Peyer's patch (tissue), 4 donors: ENCODE results near the gene MAP3K19.

Source experiments
- CTCF ChIP-seq, 6 experiments: fragments of 450-650 bp in 4 of 6; fragments of 200-600 bp in 2 of 6; sonication (generic) in 1 of 6; IDR thresholded peaks; one replicate each; pipeline ENCODE4 v1.5.1; 2017 to 2019; ENCODE audit warnings: antibody characterized with exemption in 6 of 6, mild to moderate bottlenecking in 3 of 6, moderate library complexity in 1 of 6
- POLR2A ChIP-seq, 2 donors: fragments of 450-650 bp; IDR thresholded peaks; one replicate each; pipeline ENCODE4 v1.5.1; 2017; ENCODE audit warnings: antibody characterized with exemption in 2 of 2, mild to moderate bottlenecking in 2 of 2, moderate library complexity in 2 of 2

DNA sequence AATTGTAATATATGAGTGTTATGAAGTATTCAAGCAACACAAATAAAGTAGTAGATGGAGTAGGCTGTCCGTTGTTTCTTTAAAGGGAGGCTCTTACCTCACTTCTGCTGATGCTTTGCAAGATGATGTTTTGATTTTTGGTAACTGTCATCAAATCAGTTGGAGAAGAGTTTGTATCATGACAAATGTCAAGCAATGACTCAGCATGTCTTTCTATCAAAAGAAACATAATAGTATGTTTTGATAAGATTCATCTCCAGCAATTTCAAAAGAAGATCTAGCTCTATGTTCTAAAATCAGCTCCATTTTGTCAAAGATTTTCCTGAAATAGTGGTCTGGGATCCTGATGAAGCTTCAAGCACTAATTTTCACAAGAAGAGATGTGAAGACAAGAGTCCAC, 25.6 kb downstream of the MAP3K19 start:
- TF ChIP-seq CTCF (IDR thresholded peaks at IDR 0.05) = no peak
- TF ChIP-seq POLR2A (IDR thresholded peaks at IDR 0.05) = no peak
